Mesendoderm (in vitro differentiated cells): ENCODE results near the gene C22orf23.

Experiments used
- DNase-seq: peaks from one replicate; pipeline ENCODE4 v3.0.0; 2013
- H2AK5ac ChIP-seq: 2 replicates; pipeline ENCODE4 v1.6.1; 2013; ENCODE audit warnings: low read length, inconsistent platforms
- H2BK120ac ChIP-seq: 2 replicates; pipeline ENCODE4 v1.6.1; 2013; ENCODE audit warnings: low read depth, mild to moderate bottlenecking, low read length, moderate library complexity, mixed read lengths
- H2BK15ac ChIP-seq: replicated peaks from 2 replicates; pipeline ENCODE4 v1.6.1; 2013; ENCODE audit warnings: low read depth, mild to moderate bottlenecking, moderate library complexity
- H2BK5ac ChIP-seq: 2 replicates; pipeline ENCODE4 v1.6.1; 2013; ENCODE audit warnings: low read length, inconsistent platforms
- H3K18ac ChIP-seq: 2 replicates; pipeline ENCODE4 v1.6.1; 2013; ENCODE audit warnings: mild to moderate bottlenecking, low read length, mixed read lengths
- H3K23ac ChIP-seq: one replicate; pipeline ENCODE4 v1.6.1; 2013; ENCODE audit warnings: low read length
- H3K27ac ChIP-seq: 2 replicates; pipeline ENCODE4 v1.5.1; 2013; ENCODE audit warnings: low read depth, mild to moderate bottlenecking, inconsistent platforms, low read length, moderate library complexity
- H3K27me3 ChIP-seq: 2 replicates; pipeline ENCODE4 v1.6.1; 2013; ENCODE audit warnings: low read length, control low read depth, mild to moderate bottlenecking, inconsistent platforms; ENCODE audit not compliant: insufficient read depth, poor library complexity
- H3K36me3 ChIP-seq: 2 replicates; pipeline ENCODE4 v1.6.1; 2013; ENCODE audit warnings: low read length, inconsistent platforms; ENCODE audit not compliant: control insufficient read depth, insufficient read depth
- H3K4ac ChIP-seq: one replicate; pipeline ENCODE4 v1.6.1; 2013; ENCODE audit warnings: low read depth, mild to moderate bottlenecking, low read length, moderate library complexity
- H3K4me1 ChIP-seq: 2 replicates; pipeline ENCODE4 v1.6.1; 2013; ENCODE audit warnings: low read depth, low read length, inconsistent platforms; ENCODE audit not compliant: control insufficient read depth
- H3K4me2 ChIP-seq: 2 replicates; pipeline ENCODE4 v1.6.1; 2013; ENCODE audit warnings: low read length
- H3K4me3 ChIP-seq: 2 replicates; pipeline ENCODE4 v1.5.1; 2013; ENCODE audit warnings: mild to moderate bottlenecking, low read length
- H3K56ac ChIP-seq: one replicate; pipeline ENCODE4 v1.6.1; 2013; ENCODE audit warnings: low read length
- H3K79me1 ChIP-seq: 2 replicates; pipeline ENCODE4 v1.6.1; 2013; ENCODE audit warnings: low read length, inconsistent platforms
- H3K79me2 ChIP-seq: 2 replicates; pipeline ENCODE4 v1.6.1; 2013; ENCODE audit warnings: mild to moderate bottlenecking, low read length; ENCODE audit not compliant: control insufficient read depth, insufficient read depth
- H3K9ac ChIP-seq: 2 replicates; pipeline ENCODE4 v1.6.1; 2013; ENCODE audit warnings: low read length, inconsistent platforms
- H4K5ac ChIP-seq: one replicate; pipeline ENCODE4 v1.6.1; 2013; ENCODE audit warnings: low read length
- H4K8ac ChIP-seq: one replicate; pipeline ENCODE4 v1.6.1; 2013; ENCODE audit warnings: low read depth, mild to moderate bottlenecking, control low read depth, low read length, moderate library complexity
- WGBS: extraction: QIAGEN DNeasy Blood & Tissue Kit; methylation state at CpG from one replicate; pipeline ENCODE4 v1.1.7; 2013; ENCODE audit warnings: low lambda C conversion rate, missing lambda C conversion rate; ENCODE audit not compliant: insufficient coverage; ENCODE audit errors: extremely low coverage; 5-methylcytosine and 5-hydroxymethylcytosine counted together

The C22orf23 gene

GRCh38 chr22:37971475-37972434 lies 18.4 kb upstream of the C22orf23 start:
- Histone ChIP-seq H3K9ac (no peak overlapping the region), H2BK5ac (no peak overlapping the region), H2BK120ac (no peak overlapping the region), H3K79me1 (no peaks in the 10 kb centered on the region), H2BK15ac (no peak overlapping the region), H3K56ac (peak overlapping the region; percentile 29), H4K5ac (no peak overlapping the region), H4K8ac (no peak overlapping the region), H3K4me1 (peaks cover 6% of the 10 kb centered on the region), H2AK5ac (no peak overlapping the region), H3K4me2 (no peak overlapping the region), H3K18ac (no peak overlapping the region), H3K23ac (no peak overlapping the region), H3K36me3 (peaks cover 2% of the 10 kb centered on the region), H3K4ac (no peak overlapping the region), H3K27ac (no peak overlapping the region), H3K27me3 (no peaks in the 10 kb centered on the region), H3K79me2 (no peaks in the 10 kb centered on the region), H3K4me3 (no peak overlapping the region)
- DNase-seq = peak; percentile 59
- no CpG with 5 or more reads among the region's 7 CpGs for WGBS

- H3K36me3 ChIP-seq = peaks cover 2% of the 10 kb centered on the region
- no peak overlapping the region for H3K56ac ChIP-seq
- H3K79me2 ChIP-seq = no peaks in the 10 kb centered on the region
- peaks cover 4% of the 10 kb centered on the region for H3K79me1 ChIP-seq
- no peak for DNase-seq
- no peak overlapping the region for H4K8ac ChIP-seq
- H3K27me3 ChIP-seq = no peaks in the 10 kb centered on the region
- no peak overlapping the region for H3K18ac ChIP-seq
- no peak overlapping the region for H4K5ac ChIP-seq
- H2BK5ac ChIP-seq = no peak overlapping the region
- H2BK120ac ChIP-seq = no peak overlapping the region
- H3K4ac ChIP-seq = no peak overlapping the region
- H3K4me1 ChIP-seq = peaks cover 6% of the 10 kb centered on the region
- no peak overlapping the region for H2AK5ac ChIP-seq
- no CpG with 5 or more reads among the region's 4 CpGs for WGBS
- H3K27ac ChIP-seq = no peak overlapping the region
- no peak overlapping the region for H3K4me3 ChIP-seq
- no peak overlapping the region for H3K4me2 ChIP-seq
- no peak overlapping the region for H3K23ac ChIP-seq
- no peak overlapping the region for H3K9ac ChIP-seq
- no peak overlapping the region for H2BK15ac ChIP-seq
Measured at GRCh38 chr22:37970864-37971263, 17.5 kb upstream of the C22orf23 start.

GRCh38 chr22:37968452-37969251 lies 15.3 kb upstream of the C22orf23 start:
- WGBS = no CpG with 5 or more reads among the region's 5 CpGs
- Histone ChIP-seq H3K23ac (no peak overlapping the region), H3K4me3 (no peak overlapping the region), H4K5ac (no peak overlapping the region), H2BK15ac (no peak overlapping the region), H3K79me1 (peaks cover 5% of the 10 kb centered on the region), H3K27me3 (no peaks in the 10 kb centered on the region), H3K36me3 (peaks cover 2% of the 10 kb centered on the region), H3K56ac (no peak overlapping the region), H2AK5ac (no peak overlapping the region), H3K4ac (no peak overlapping the region), H2BK120ac (no peak overlapping the region), H3K79me2 (no peaks in the 10 kb centered on the region), H4K8ac (no peak overlapping the region), H2BK5ac (no peak overlapping the region), H3K4me2 (no peak overlapping the region), H3K9ac (no peak overlapping the region), H3K18ac (no peak overlapping the region), H3K4me1 (peaks cover 6% of the 10 kb centered on the region), H3K27ac (no peak overlapping the region)
- no peak for DNase-seq

- WGBS = no CpG with 5 or more reads among the region's 14 CpGs
- H3K36me3 ChIP-seq = peaks cover 2% of the 10 kb centered on the region
- H2BK5ac ChIP-seq = no peak overlapping the region
- H2BK120ac ChIP-seq = no peak overlapping the region
- no peak for DNase-seq
- H3K23ac ChIP-seq = no peak overlapping the region
- H3K4me1 ChIP-seq = peaks cover 6% of the 10 kb centered on the region
- H3K27ac ChIP-seq = no peak overlapping the region
- H3K4me2 ChIP-seq = no peak overlapping the region
- no peak overlapping the region for H4K5ac ChIP-seq
- H3K79me2 ChIP-seq = no peaks in the 10 kb centered on the region
- no peak overlapping the region for H4K8ac ChIP-seq
- H3K4me3 ChIP-seq = no peak overlapping the region
- H3K9ac ChIP-seq = no peak overlapping the region
- no peak overlapping the region for H2AK5ac ChIP-seq
- no peaks in the 10 kb centered on the region for H3K27me3 ChIP-seq
- no peak overlapping the region for H3K18ac ChIP-seq
- peaks cover 5% of the 10 kb centered on the region for H3K79me1 ChIP-seq
- no peak overlapping the region for H2BK15ac ChIP-seq
- no peak overlapping the region for H3K56ac ChIP-seq
- no peak overlapping the region for H3K4ac ChIP-seq
Measured at GRCh38 chr22:37967637-37968451, 14.4 kb upstream of the C22orf23 start.

- Histone ChIP-seq H3K4me2 (no peak overlapping the region), H3K79me1 (peaks cover 5% of the 10 kb centered on the region), H2BK5ac (no peak overlapping the region), H2BK120ac (no peak overlapping the region), H3K18ac (no peak overlapping the region), H3K56ac (no peak overlapping the region), H3K23ac (no peak overlapping the region), H3K36me3 (peaks cover 2% of the 10 kb centered on the region), H2BK15ac (no peak overlapping the region), H2AK5ac (no peak overlapping the region), H4K8ac (no peak overlapping the region), H3K27ac (no peak overlapping the region), H3K9ac (no peak overlapping the region), H3K79me2 (no peaks in the 10 kb centered on the region), H3K4me1 (peaks cover 6% of the 10 kb centered on the region), H3K4ac (no peak overlapping the region), H3K27me3 (no peaks in the 10 kb centered on the region), H4K5ac (no peak overlapping the region), H3K4me3 (no peak overlapping the region)
- no peak for DNase-seq
- WGBS = no CpG with 5 or more reads among the region's 1 CpG
Measured at GRCh38 chr22:37967147-37967546, 13.7 kb upstream of the C22orf23 start.
